ENCODE measurements around the gene SPATA31E1. TPM values are rescaled to one million over a fixed set of nuclear protein-coding genes. Genes with fewer than 3 reads are reported as not detected.

Gene SPATA31E1
- total RNA-seq, 1 experiment from 2014 or later = not detected

DNA sequence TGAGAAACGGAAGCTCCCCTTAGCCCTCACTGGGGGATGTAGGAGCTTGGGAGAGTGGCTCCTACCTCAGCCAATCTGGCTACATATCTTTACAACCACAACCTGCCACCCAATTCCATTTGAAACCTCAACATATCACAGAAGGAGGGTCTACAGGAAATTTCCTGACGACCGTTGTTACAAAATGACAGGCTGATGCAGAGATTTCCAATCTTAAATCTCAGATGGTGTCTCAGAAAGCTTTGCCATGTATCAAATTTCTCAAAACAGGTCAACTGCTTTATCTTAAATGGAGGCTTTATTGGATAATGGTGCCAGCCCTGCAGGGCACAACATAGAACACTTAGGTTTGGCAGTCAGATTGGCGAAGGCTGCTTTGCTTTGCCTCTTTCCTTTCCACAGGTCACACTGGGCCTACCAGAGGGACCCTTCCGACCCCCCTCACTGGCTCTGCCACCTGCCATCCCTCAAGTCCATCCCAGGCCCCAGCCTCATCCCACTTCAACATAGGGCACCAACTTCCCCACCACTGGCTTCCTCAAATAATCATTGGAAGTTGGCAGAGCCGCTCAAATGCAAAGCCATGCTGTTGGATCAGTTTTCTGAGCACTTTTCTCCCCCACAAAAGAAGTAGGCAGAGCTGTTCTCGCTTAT, 11.1 kb upstream of the SPATA31E1 start:
- Mint-ChIP-seq H3K27me3 (ENCODE audit: insufficient read depth, unreplicated experiment) (no peaks in the 10 kb centered on the region), H3K27ac (ENCODE audit: low read depth, unreplicated experiment) (no peak overlapping the region), H3K9me3 (ENCODE audit: unreplicated experiment) (peaks cover 11% of the 10 kb centered on the region), H3K4me3 (ENCODE audit: unreplicated experiment) (no peak overlapping the region), H3K36me3 (ENCODE audit: insufficient read depth, unreplicated experiment) (no peaks in the 10 kb centered on the region), H3K4me1 (ENCODE audit: insufficient read depth, unreplicated experiment) (peaks cover 6% of the 10 kb centered on the region)
- DNase-seq (ENCODE audit: unreplicated experiment) = no peak
- no TSS peak for BruUV-seq (replicated peaks)
- ChIA-PET CTCF (interaction anchor here (0.5 kb wide), 1 partner anchor 516 kb away, joined by 3 read pairs; no protein-coding TSS in a partner anchor), POLR2A (no interaction called here)
- intact Hi-C loops (cut with micrococcal nuclease) = no loop called here
- TF ChIP-seq, protein P1, sequence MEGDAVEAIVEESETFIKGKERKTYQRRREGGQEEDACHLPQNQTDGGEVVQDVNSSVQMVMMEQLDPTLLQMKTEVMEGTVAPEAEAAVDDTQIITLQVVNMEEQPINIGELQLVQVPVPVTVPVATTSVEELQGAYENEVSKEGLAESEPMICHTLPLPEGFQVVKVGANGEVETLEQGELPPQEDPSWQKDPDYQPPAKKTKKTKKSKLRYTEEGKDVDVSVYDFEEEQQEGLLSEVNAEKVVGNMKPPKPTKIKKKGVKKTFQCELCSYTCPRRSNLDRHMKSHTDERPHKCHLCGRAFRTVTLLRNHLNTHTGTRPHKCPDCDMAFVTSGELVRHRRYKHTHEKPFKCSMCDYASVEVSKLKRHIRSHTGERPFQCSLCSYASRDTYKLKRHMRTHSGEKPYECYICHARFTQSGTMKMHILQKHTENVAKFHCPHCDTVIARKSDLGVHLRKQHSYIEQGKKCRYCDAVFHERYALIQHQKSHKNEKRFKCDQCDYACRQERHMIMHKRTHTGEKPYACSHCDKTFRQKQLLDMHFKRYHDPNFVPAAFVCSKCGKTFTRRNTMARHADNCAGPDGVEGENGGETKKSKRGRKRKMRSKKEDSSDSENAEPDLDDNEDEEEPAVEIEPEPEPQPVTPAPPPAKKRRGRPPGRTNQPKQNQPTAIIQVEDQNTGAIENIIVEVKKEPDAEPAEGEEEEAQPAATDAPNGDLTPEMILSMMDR (IDR thresholded peaks at IDR 0.05; ENCODE audit: unreplicated experiment) = no peak

DNA sequence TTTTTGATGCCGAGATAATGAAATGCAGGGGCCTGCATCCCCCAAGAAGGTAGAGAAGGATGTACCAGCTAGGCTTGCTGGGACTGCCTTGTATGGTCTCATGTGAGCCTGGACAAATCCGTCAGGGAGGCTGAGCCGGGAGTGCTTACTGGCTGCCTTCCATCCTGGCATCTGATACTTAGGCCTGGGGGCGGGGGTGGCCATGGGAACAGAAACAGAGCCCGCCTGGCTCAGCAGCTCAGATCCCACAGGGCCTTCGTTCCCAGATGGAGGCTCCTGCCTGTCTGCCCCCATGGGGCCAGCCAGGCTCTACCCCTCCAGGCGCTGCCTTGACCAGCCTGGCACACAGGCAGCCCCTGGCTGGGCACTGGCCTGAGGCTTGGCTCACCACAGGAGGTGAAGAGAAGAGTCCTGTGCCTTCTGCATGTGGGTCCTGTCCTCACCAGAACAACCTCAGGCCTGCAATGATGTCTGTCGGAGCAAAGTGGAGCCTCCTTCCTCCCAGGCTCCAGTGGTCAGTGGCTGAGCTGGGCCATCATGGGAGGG, 10.5 kb upstream of the SPATA31E1 start:
- H3K36me3 Mint-ChIP-seq (ENCODE audit: insufficient read depth, unreplicated experiment) = no peaks in the 10 kb centered on the region
- peak; percentile 8 for DNase-seq (ENCODE audit: unreplicated experiment)
- intact Hi-C loops (cut with micrococcal nuclease) = no loop called here
- peaks cover 6% of the 10 kb centered on the region for H3K4me1 Mint-ChIP-seq (ENCODE audit: insufficient read depth, unreplicated experiment)
- no peak overlapping the region for H3K4me3 Mint-ChIP-seq (ENCODE audit: unreplicated experiment)
- no peaks in the 10 kb centered on the region for H3K27me3 Mint-ChIP-seq (ENCODE audit: insufficient read depth, unreplicated experiment)
- TF ChIP-seq, protein P1 (IDR thresholded peaks at IDR 0.05; ENCODE audit: unreplicated experiment) = no peak
- H3K27ac Mint-ChIP-seq (ENCODE audit: low read depth, unreplicated experiment) = no peak overlapping the region
- POLR2A ChIA-PET = no interaction called here
- peaks cover 11% of the 10 kb centered on the region for H3K9me3 Mint-ChIP-seq (ENCODE audit: unreplicated experiment)
- BruUV-seq (replicated peaks) = no TSS peak
- CTCF ChIA-PET = interaction anchor here (0.5 kb wide), 1 partner anchor 517 kb away, joined by 3 read pairs; no protein-coding TSS in a partner anchor

DNA sequence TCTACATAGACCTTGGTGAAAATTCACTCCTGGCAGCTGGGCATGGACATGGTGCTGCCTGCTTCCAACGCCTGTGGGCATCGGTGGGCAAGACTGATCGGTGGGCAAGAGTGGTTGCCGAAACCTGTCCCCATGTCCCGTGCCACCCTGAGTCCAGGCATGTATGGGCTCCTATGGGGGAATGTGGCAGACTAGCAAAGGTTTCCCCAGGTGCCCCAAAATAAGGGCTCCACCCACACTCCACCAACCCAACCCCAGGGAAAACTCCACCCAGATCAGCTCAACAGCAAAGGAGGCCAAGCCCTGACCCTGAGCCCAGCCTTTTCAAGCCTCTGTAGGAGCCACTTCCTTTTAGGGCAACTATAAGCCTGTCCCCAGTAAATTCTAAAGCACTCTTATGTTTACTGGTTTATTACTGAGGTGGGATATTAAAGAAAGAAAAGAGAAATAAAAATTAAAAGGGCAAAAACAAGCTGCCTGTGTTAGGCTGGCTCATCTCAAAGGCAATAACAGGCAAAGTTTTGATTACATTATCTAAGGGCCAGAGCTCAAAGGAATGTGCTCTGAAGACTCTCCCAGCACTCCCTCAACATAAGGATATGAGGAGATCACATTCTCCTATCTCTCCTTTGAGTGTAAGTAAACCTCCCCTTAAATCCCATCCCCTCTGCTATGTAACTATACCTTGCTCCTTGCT, 8.9 kb upstream of the SPATA31E1 start:
- ChIA-PET POLR2A (interaction anchor here (0.6 kb wide), 1 partner anchor 155 kb away, joined by 3 read pairs; no protein-coding TSS in a partner anchor), CTCF (no interaction called here)
- TF ChIP-seq, protein P1 (IDR thresholded peaks at IDR 0.05; ENCODE audit: unreplicated experiment) = no peak
- no peak overlapping the region for H3K4me3 Mint-ChIP-seq (ENCODE audit: unreplicated experiment)
- no peak overlapping the region for H3K27ac Mint-ChIP-seq (ENCODE audit: low read depth, unreplicated experiment)
- no TSS peak for BruUV-seq (replicated peaks)
- H3K9me3 Mint-ChIP-seq (ENCODE audit: unreplicated experiment) = peaks cover 11% of the 10 kb centered on the region
- peaks cover 10% of the 10 kb centered on the region for H3K4me1 Mint-ChIP-seq (ENCODE audit: insufficient read depth, unreplicated experiment)
- no peaks in the 10 kb centered on the region for H3K27me3 Mint-ChIP-seq (ENCODE audit: insufficient read depth, unreplicated experiment)
- intact Hi-C loops (cut with micrococcal nuclease) = no loop called here
- no peaks in the 10 kb centered on the region for H3K36me3 Mint-ChIP-seq (ENCODE audit: insufficient read depth, unreplicated experiment)
- DNase-seq (ENCODE audit: unreplicated experiment) = no peak

DNA sequence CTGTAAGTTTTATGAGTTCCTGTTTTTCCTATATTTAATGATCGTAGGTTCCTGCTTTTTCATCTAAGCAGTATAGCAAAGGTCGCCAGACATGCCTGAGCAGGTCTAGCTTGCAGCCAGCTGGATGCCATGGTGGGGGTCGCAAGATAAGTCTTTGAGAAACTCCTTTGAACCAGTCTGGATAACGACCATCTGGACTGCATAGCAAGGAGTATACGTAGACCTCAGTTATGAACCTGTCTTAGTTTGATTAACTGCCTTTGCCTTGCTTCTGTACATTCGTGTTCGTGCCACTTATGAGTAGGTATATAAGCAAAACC, 8.4 kb upstream of the SPATA31E1 start:
- ChIA-PET POLR2A (no interaction called here), CTCF (no interaction called here)
- DNase-seq (ENCODE audit: unreplicated experiment) = no peak
- intact Hi-C loops (cut with micrococcal nuclease) = no loop called here
- H3K27ac Mint-ChIP-seq (ENCODE audit: low read depth, unreplicated experiment) = no peak overlapping the region
- H3K4me3 Mint-ChIP-seq (ENCODE audit: unreplicated experiment) = no peak overlapping the region
- H3K9me3 Mint-ChIP-seq (ENCODE audit: unreplicated experiment) = peaks cover 10% of the 10 kb centered on the region
- no peaks in the 10 kb centered on the region for H3K27me3 Mint-ChIP-seq (ENCODE audit: insufficient read depth, unreplicated experiment)
- H3K4me1 Mint-ChIP-seq (ENCODE audit: insufficient read depth, unreplicated experiment) = peaks cover 12% of the 10 kb centered on the region
- H3K36me3 Mint-ChIP-seq (ENCODE audit: insufficient read depth, unreplicated experiment) = no peaks in the 10 kb centered on the region
- TF ChIP-seq, protein P1 (IDR thresholded peaks at IDR 0.05; ENCODE audit: unreplicated experiment) = no peak
- no TSS peak for BruUV-seq (replicated peaks)
